OCI-LY7 (cell line): ENCODE measurements around the gene DYRK2.

Experiments
- CTCF ChIP-seq: fragments of 200-600 bp; sonication (generic); conservative IDR thresholded peaks from 2 replicates; pipeline ENCODE4 v1.5.1; 2014; ENCODE audit warnings: mild to moderate bottlenecking, antibody characterized with exemption, low read length, moderate library complexity, mixed read lengths
- EZH2phosphoT487 ChIP-seq: fragments of 200-600 bp; sonication (generic); IDR thresholded peaks from 2 replicates; pipeline ENCODE4 v1.6.1; 2018; ENCODE audit warnings: low read depth, borderline replicate concordance, mild to moderate bottlenecking, mixed run types, antibody characterized with exemption, low read length, moderate library complexity, mixed read lengths

GRCh38 chr12:67671419-67671818, 22.9 kb downstream of the DYRK2 start:
- TF ChIP-seq CTCF (no peak), EZH2phosphoT487 (no peak)
